Activated T-helper 1 cell treated with anti-CD3 and anti-CD28 coated beads, Interleukin-12 subunit alpha, Interleukin-12 subunit beta, Interleukin-2, Interleukin-4 antibody, amounts not matched to agents 30 ng/mL and 10 ng/mL and 1 ng/mL, durations not matched to agents 14 hours and 24 hours and 36 hours (primary cell): Measurements from ENCODE around the gene EPB41L4B. TPM values are rescaled to one million over a fixed set of nuclear protein-coding genes. Genes with fewer than 3 reads are reported as not detected.

Experiments used
- DNase-seq: peaks from one replicate; pipeline ENCODE4 v3.0.0; 2021; ENCODE audit warnings: low spot score
- H3K27ac Mint-ChIP-seq: one replicate; pipeline ENCODE4 v1.8.0; 2021; ENCODE audit warnings: mild to moderate bottlenecking, mixed read lengths
- H3K27me3 Mint-ChIP-seq: one replicate; pipeline ENCODE4 v1.8.0; 2022; ENCODE audit warnings: mild to moderate bottlenecking, moderate library complexity, mixed read lengths; ENCODE audit not compliant: insufficient read depth
- H3K36me3 Mint-ChIP-seq: one replicate; pipeline ENCODE4 v1.8.0; 2021; ENCODE audit warnings: low read depth, mixed read lengths
- H3K4me1 Mint-ChIP-seq: one replicate; pipeline ENCODE4 v1.8.0; 2021; ENCODE audit warnings: low read depth, mixed read lengths
- H3K4me3 Mint-ChIP-seq: one replicate; pipeline ENCODE4 v1.8.0; 2021; ENCODE audit warnings: mild to moderate bottlenecking, moderate library complexity, mixed read lengths
- H3K9me3 Mint-ChIP-seq: one replicate; pipeline ENCODE4 v1.8.0; 2021; ENCODE audit warnings: mixed read lengths
- intact Hi-C: fragments of 100-400 bp; cut with micrococcal nuclease; formaldehyde crosslinking; loops from one replicate; pipeline ENCODE4 v1.15.1; 2024
- total RNA-seq: library from RNA; stranded (reverse); gene quantifications from 2 replicates; pipeline ENCODE4 v1.2.3, GENCODE V29; 2022

EPB41L4B gene
- total RNA-seq, 1 donor from 2014 or later = 2.2 TPM

DNA sequence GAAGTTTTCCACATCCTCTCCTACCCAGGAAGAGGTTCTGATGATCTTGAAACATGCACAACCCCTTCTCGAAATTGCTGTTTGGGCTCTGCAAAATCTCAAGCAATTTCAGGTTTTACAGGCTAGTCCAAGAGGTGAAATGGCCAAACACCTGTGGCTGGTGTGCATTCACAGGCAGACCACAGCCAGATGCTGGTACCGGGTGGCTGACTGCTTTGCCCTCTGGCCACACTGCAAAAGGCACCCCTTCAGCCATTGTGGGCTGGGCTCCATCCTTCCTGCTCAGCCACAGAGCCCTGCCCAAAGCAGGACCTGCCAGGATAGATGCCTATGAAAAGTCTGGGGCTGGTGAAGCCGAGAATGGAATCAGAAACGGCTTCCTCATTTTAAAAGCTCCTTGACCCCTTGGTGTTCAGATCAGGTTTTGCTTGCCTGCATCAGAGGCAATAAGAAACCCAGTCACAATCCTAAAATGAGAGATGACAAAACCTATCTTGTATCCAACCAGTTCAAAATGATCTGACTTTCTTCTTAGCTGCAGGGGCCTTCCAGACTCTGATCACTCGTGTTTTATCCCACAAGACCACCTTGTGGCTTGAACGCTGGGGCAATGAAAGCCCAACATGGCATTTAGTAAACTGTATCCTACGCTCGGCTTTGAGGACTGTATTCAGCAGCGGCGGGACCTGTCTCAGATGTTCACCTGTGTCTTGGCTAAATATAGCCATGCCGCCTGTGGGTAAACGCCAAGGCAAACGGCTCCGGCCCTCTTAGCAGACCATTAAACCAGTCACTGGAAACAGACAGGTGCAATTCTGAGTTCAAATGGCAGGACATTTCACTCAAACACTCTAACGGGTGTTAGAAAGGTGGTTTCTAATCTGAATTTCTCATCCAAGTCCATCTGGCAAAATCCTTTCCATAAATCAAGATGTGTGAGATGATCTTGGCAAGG lies 49.6 kb downstream of the EPB41L4B start:
- H3K36me3 Mint-ChIP-seq = no peaks in the 10 kb centered on the region
- peaks cover 4% of the 10 kb centered on the region for H3K9me3 Mint-ChIP-seq
- no peak for DNase-seq
- H3K27ac Mint-ChIP-seq = no peak overlapping the region
- peaks cover 8% of the 10 kb centered on the region for H3K27me3 Mint-ChIP-seq
- intact Hi-C loops = no loop called here
- no peak overlapping the region for H3K4me3 Mint-ChIP-seq
- no peaks in the 10 kb centered on the region for H3K4me1 Mint-ChIP-seq

DNA sequence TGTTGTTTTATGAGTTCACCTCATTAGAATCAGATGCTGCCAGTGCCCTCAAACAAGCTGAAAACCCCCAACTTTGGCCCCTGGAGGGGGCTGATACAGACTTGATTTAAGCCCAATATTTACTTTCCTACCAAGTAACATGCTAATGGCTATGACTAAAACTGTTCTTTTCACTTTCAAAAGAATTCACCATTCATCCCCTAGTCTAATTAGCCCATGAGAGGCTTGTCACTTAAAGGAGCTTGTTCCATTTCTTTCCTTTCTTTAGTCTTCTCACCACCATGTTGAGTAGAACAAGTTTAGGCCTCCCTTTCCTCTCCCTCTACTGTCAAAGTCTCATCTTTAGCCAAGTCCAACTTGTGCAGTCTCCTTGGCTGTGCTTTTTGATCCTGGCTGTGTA lies 50.4 kb downstream of the EPB41L4B start:
- peaks cover 5% of the 10 kb centered on the region for H3K27me3 Mint-ChIP-seq
- DNase-seq = no peak
- intact Hi-C loops = no loop called here
- H3K27ac Mint-ChIP-seq = no peak overlapping the region
- H3K36me3 Mint-ChIP-seq = no peaks in the 10 kb centered on the region
- H3K9me3 Mint-ChIP-seq = peaks cover 4% of the 10 kb centered on the region
- H3K4me3 Mint-ChIP-seq = no peak overlapping the region
- no peaks in the 10 kb centered on the region for H3K4me1 Mint-ChIP-seq

DNA sequence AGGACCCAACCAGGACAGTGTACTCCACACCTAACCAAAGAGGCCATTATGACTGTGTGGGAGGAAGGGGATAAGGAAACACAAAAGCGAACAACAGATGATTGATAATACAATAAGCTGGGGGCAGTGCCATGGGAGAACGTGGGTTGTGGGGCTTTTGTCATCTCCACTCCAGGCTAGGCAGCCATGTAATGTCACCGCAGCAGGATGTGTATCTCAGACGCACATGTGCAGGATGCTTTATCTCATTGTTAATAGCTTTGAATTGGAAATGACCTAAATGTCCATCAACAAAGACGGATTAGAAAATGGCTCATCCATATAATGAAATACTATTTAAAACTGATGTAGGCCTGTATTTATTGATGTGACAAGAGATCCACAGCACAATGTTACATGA lies 51.0 kb downstream of the EPB41L4B start:
- peaks cover 4% of the 10 kb centered on the region for H3K9me3 Mint-ChIP-seq
- H3K27me3 Mint-ChIP-seq = peaks cover 5% of the 10 kb centered on the region
- no peaks in the 10 kb centered on the region for H3K4me1 Mint-ChIP-seq
- H3K27ac Mint-ChIP-seq = no peak overlapping the region
- no peak for DNase-seq
- intact Hi-C loops = no loop called here
- no peak overlapping the region for H3K4me3 Mint-ChIP-seq
- no peaks in the 10 kb centered on the region for H3K36me3 Mint-ChIP-seq

DNA sequence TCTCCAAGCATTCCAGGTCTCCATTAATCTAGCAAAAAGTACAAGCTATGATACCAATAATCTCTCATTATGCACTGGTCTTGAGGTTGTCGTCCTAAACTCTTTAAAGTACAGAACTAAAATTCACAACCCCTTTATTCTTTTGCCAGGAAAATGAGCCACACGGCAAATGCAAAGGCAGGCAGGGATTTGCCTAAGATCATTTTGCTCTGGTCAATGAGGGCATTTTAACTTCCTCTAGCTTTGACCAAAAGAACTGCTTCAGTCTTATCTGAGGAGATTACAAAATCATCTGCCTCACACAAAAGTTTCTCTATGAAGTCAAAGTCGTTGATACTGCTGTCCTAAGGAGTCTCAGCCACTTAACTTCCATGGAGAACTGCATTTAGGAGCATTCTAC lies 51.8 kb downstream of the EPB41L4B start:
- H3K9me3 Mint-ChIP-seq = peaks cover 4% of the 10 kb centered on the region
- H3K27ac Mint-ChIP-seq = no peak overlapping the region
- H3K27me3 Mint-ChIP-seq = peaks cover 5% of the 10 kb centered on the region
- intact Hi-C loops = no loop called here
- H3K36me3 Mint-ChIP-seq = no peaks in the 10 kb centered on the region
- H3K4me1 Mint-ChIP-seq = no peaks in the 10 kb centered on the region
- no peak for DNase-seq
- H3K4me3 Mint-ChIP-seq = no peak overlapping the region

DNA sequence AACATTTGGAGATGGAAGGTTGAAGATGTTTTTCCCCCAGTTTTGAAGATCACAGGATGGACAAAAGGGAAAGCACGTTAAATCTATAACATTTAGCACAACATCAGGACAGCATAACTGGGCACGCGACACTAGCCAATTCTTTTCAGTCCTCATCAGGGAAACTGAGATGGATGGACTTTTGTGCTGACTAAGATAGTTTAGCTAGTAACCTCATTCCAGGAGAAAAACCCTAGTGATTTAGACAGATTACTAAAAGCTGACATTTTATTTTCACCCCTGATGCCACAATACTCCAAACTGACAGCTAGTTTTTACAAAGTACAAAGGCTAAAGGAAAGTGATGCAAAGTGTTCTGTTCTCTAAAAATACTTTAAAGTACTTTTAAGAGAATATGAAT lies 53.3 kb downstream of the EPB41L4B start:
- DNase-seq = no peak
- Mint-ChIP-seq H3K36me3 (no peaks in the 10 kb centered on the region), H3K27me3 (peaks cover 3% of the 10 kb centered on the region), H3K4me3 (no peak overlapping the region), H3K27ac (no peak overlapping the region), H3K9me3 (peaks cover 4% of the 10 kb centered on the region), H3K4me1 (no peaks in the 10 kb centered on the region)
- intact Hi-C loops = no loop called here

DNA sequence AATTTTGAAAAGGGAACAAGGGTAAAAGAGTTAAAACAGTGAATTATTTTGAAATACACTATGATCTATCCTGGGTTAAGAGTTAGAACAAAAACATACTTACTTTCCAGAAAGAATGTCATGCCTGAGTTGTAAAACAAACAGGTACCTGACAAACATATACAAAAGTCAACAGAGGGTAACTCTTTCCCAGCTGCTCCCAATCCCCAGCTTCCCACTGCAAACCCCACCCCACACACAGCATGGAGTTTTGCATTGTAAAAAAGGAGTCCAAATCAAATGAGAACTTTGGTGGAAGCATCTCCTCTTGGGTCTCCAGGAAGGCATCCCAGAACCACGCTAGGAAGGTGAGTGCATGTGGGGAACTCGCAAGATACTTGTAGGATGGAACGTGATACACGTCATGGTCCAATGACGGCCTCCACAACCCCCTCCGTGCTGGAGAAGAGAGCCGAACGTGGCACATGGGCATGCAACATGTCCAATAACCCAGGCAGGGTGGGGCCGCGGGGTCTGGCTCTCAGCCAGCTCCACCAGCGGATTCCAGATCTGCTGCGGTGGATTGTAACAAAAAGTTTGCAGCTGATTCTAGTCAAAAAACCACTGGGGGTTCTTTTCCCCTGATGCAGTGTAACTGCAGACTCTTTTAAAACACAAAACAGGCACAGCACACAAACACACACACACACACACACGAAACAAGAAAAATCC lies 55.8 kb downstream of the EPB41L4B start:
- Mint-ChIP-seq H3K4me3 (no peak overlapping the region), H3K9me3 (peaks cover 4% of the 10 kb centered on the region), H3K27me3 (peaks cover 5% of the 10 kb centered on the region), H3K4me1 (no peaks in the 10 kb centered on the region), H3K36me3 (no peaks in the 10 kb centered on the region), H3K27ac (no peak overlapping the region)
- no peak for DNase-seq
- intact Hi-C loops = no loop called here

DNA sequence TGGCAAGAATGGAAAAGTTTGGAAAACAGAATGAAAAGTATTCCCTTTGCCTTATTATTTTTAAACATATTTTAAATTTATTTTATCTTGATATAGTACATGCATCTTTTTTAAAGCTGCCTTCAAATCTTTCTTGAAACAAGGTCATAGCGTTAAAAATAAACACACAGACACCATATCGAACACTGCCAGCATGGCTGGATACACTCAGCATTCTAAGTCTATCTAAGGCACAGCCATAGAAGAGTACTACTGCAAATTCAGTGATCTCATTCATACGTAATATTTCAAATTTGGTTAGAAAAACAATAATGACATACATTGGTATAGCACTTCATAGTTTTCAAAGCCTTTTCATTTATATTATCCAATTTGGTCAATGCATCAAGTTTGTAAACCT lies 57.5 kb downstream of the EPB41L4B start:
- no peak overlapping the region for H3K4me3 Mint-ChIP-seq
- no peak overlapping the region for H3K27ac Mint-ChIP-seq
- no peaks in the 10 kb centered on the region for H3K36me3 Mint-ChIP-seq
- H3K9me3 Mint-ChIP-seq = peaks cover 4% of the 10 kb centered on the region
- H3K4me1 Mint-ChIP-seq = no peaks in the 10 kb centered on the region
- peaks cover 5% of the 10 kb centered on the region for H3K27me3 Mint-ChIP-seq
- no peak for DNase-seq
- intact Hi-C loops = no loop called here

DNA sequence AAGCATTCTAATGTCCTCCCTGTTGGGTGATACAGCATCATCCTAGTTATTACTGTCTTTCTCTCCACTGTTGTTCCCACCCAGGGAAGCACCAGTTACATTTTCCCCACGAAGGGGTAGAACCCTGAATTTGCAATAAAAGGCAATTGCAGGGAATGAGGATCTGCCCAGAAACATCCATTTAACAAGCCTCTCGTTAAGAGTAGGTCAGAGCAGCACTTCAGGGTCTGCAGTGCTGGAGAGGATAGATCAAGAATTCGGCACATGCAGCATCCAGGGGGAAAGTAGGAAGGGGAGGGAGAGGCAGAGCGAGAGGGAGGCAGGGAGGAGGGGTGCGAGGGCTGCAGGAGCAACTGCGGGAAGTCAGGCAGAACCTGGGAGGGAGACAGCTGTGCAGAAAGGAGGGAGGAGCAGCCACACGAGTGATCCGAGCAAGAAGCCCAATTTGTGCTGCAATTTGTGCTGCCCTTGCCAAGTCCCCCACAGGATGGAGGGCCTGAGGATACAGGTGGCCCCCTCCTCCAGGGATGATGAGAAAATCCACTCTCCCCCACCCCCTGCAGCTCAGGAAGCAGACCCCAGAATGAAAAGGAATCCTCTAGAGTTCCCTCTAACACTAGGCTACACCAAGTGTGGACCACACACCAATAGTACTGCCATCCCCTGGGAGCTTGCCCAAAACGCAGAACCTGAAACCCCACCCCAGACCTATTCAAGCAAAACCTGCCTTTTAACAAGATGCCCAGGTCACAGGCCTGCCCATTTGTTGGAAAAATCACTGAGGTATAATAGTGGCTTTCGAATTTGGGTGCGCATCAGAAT lies 62.2 kb downstream of the EPB41L4B start:
- H3K27me3 Mint-ChIP-seq = peaks cover 6% of the 10 kb centered on the region
- no peak overlapping the region for H3K4me3 Mint-ChIP-seq
- no peak overlapping the region for H3K27ac Mint-ChIP-seq
- DNase-seq = no peak
- H3K9me3 Mint-ChIP-seq = no peaks in the 10 kb centered on the region
- no peaks in the 10 kb centered on the region for H3K36me3 Mint-ChIP-seq
- no peaks in the 10 kb centered on the region for H3K4me1 Mint-ChIP-seq
- intact Hi-C loops = no loop called here

DNA sequence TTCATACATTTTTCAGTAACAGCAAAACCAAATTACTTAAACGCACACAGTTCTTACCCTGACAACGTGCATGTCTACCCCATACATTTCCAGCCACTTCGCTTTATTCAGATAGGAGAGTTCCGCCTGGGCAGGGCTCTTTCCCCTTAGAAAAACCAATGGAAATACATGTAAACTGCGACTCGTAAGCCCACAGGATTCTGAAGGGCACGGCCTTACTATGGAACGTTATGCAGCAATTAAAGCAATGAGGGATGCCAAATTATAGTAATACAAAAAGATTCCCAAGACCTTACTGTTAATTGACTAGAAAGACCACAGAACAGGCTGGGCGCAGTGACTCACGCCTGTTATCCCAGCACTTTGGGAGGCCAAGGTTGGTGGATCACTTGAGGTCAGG lies 64.5 kb downstream of the EPB41L4B start:
- no peaks in the 10 kb centered on the region for H3K4me1 Mint-ChIP-seq
- no peaks in the 10 kb centered on the region for H3K36me3 Mint-ChIP-seq
- intact Hi-C loops = no loop called here
- no peaks in the 10 kb centered on the region for H3K9me3 Mint-ChIP-seq
- no peak overlapping the region for H3K4me3 Mint-ChIP-seq
- no peak for DNase-seq
- H3K27me3 Mint-ChIP-seq = peaks cover 3% of the 10 kb centered on the region
- H3K27ac Mint-ChIP-seq = no peak overlapping the region

DNA sequence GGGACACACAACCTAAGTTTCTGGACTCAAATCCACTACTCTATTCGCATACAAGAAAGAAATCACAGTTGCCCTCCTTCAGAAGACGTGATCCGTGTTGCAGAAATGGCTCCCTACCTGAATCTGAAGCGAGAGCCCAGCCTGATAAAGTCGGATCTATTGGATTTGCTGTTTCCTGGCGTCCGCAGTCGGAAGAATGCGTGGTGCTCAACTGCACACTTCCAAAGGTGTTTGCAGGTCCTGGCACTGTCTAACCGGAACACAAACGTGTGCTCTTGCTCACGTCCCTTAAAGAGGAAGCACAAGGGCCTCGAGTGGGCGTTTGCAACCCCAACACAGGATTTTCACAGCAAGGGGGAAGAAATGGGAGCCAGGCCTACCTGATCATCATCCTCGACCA lies 65.5 kb downstream of the EPB41L4B start:
- no peak for DNase-seq
- H3K4me3 Mint-ChIP-seq = no peak overlapping the region
- no peaks in the 10 kb centered on the region for H3K9me3 Mint-ChIP-seq
- H3K27ac Mint-ChIP-seq = no peak overlapping the region
- intact Hi-C loops = no loop called here
- H3K4me1 Mint-ChIP-seq = no peaks in the 10 kb centered on the region
- peaks cover 3% of the 10 kb centered on the region for H3K27me3 Mint-ChIP-seq
- no peaks in the 10 kb centered on the region for H3K36me3 Mint-ChIP-seq

DNA sequence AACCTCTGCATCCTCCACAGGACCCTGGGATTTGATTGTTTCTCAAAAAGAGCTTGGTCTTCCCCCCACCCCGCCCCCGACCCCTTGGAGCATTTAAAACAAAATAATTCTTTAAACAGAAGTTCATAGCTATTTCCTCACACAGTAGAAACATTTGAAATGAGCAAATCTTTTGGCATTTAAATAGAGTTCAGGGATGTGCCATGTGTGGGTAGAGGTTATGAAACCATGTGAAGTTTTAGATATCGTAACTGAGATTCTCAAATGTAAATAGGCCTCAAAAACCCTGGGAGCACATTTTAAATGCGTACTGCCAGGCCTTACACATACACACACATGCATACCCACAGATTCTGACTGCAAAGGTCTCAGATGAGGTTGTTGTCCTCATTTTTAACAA lies 66.5 kb downstream of the EPB41L4B start:
- no peak overlapping the region for H3K4me3 Mint-ChIP-seq
- H3K36me3 Mint-ChIP-seq = no peaks in the 10 kb centered on the region
- no peak overlapping the region for H3K27ac Mint-ChIP-seq
- H3K27me3 Mint-ChIP-seq = peaks cover 3% of the 10 kb centered on the region
- H3K4me1 Mint-ChIP-seq = no peaks in the 10 kb centered on the region
- H3K9me3 Mint-ChIP-seq = no peaks in the 10 kb centered on the region
- intact Hi-C loops = no loop called here
- no peak for DNase-seq

DNA sequence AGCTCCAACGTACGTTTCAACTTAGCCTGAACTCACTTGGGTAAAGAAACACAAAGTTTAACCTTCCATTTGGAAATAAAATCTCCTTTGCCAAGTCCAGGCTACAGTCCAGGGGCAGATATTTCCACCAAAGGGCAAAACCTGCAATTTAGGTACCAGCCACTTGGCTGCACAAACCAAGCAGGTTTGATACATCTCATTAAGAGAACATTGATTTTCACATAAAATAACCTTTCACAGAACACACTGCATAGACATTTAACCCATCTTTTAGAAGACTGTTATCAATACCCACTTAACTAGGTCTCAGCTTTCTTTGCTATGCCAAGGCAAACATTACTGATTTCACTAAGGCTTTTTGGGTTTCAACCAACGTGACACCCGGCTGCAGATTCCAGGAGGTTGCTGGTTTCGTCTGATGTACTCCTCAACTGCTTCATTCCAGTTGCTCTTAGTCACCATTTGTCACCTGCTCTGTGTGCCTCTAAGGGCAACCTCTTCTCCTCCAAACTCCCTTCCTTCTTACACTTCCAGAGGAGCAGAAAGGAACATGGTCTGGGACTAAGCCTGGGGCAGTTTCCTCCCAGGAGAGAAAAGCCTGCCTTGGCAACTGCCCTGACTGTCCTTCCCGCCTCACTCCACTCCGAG lies 67.1 kb downstream of the EPB41L4B start:
- Mint-ChIP-seq H3K36me3 (no peaks in the 10 kb centered on the region), H3K9me3 (no peaks in the 10 kb centered on the region), H3K4me1 (no peaks in the 10 kb centered on the region), H3K27ac (no peak overlapping the region), H3K4me3 (no peak overlapping the region), H3K27me3 (peaks cover 3% of the 10 kb centered on the region)
- intact Hi-C loops = no loop called here
- DNase-seq = no peak
